Stimulated activated CD8-positive, alpha-beta memory T cell treated with anti-CD3 and anti-CD28 coated beads, Interleukin-2, amount 100 ng/mL, for 48 hours (primary cell): ENCODE results near the gene HIVEP1.

Source experiments
- DNase-seq, 2 donors: peaks; one replicate each; pipeline ENCODE4 v3.0.0-alpha.2; 2020; ENCODE audit warnings: low read depth in 2 of 2

The HIVEP1 gene

DNA sequence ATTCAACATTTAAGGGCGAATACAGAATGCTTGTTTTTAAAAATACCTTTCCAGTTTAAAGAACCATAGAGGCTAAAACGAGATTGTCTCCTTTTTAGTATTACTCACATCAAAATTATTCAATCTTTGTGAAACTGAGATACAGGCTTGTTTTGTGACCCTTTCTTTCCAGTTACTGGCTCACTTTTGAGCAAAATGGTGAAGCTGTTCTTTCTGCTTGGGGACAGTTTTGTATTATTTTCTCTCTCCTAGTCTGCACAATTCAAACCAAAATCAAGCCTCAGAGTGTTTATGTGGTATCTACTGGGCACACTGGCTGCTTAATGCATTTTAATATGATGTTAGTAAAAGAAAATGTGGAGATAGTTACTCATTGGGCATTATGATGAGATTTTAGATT lies 36.5 kb downstream of the HIVEP1 start:
- no peak for DNase-seq

DNA sequence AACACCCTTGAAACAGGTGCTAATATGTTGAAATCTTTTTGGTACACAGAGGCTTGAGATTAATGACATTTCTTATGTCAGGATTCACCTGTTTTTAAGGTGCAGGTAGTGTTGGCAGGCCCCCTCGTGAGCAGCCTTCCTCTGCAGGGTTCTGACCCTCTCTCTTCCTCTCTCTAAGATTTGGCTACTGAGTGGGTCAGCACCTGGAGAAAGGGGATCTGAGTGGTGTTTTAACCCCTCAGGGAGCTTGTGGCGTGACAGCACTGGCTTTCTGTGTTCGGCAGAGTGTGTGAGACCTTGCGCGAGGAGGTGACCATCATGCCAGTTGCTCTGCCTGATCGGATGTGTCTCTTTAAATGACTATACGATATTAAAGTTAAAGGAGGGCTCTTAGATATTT lies 37.1 kb downstream of the HIVEP1 start:
- no peak for DNase-seq

- DNase-seq, result no peak
These were observed 39.8 kb downstream of the HIVEP1 start for GRCh38 chr6:12051861-12052368.

DNA sequence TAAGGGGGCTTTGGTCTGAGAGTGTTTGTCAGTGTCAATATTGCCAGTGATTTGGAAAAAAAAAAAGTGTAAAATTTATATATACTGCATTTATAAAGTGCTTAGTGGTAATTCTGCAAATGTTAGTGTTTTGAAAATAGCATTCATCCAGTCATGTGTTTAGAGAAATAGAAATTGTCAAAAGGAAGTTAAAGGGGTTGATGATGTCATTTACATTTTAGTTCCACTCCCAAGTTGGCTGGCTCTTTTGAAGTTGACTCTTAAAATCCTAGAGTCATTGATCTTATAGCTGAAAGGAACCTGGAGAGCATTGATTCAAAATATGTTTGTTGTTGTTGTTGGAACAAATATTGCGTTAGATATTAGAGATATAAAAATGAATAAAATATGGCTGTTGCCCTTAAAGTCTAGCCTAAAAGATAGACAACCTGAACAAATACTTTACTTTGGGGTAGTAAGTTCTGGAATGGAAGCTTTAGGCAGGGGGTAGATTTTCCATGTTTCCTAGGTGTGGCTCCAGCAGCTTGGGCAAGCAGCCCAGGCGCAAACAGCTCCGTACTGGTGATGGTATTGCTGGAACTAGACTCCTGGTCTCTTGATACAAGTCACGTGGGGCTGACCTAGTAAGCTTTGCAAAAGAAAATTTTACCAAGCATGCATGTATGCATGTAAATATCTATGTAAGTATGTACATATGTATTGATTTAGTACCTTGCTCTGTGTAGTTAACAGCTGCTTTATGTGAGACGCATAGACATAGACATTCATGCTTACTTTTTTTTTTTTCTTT lies 46.3 kb downstream of the HIVEP1 start:
- no peak for DNase-seq

- DNase-seq, result peak; percentile 55 to 60
These were observed 48.9 kb downstream of the HIVEP1 start for GRCh38 chr6:12060780-12061609.

DNA sequence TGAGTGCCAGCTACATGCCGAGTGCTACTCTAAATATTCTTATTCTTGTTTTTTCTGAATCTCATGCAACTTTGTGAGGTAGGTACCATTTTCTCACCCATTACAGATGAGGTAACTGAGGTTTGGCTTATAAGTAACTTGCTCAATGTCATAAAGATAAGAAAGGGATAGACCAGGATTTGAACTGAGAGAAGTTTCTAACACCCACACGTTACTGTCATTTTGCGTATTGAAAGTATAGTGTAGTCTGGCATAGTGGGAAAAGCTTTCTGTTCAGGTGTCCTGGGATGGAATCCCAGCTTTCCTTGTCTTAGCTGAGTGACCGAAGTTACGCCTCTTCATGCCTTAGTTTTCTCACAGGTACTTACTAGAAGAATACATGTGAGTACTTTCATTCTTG lies 50.5 kb downstream of the HIVEP1 start:
- no peak for DNase-seq

DNA sequence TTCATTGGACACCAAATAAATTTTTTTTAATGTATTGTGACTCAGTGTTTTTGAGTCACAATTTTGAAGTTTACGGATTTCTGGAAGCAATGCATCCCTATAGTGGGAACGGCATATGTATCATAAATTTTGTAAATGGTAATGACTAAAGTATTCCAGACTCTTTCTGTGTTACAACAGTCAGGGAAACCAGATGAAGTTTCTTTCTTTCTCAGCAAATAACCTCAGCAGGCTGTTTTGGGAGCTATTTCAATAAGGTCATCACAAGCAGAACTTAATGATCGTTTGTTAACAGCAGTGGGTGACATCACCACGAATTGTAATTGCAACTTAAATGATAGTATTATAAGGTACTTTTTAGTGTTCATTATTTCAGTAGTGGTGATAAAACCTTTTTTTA lies 52.0 kb downstream of the HIVEP1 start:
- DNase-seq, result no peak

GRCh38 chr6:12064538-12065071 lies 52.5 kb downstream of the HIVEP1 start:
- DNase-seq, result no peak

GRCh38 chr6:12065321-12066140 lies 53.4 kb downstream of the HIVEP1 start:
- no peak for DNase-seq

DNA sequence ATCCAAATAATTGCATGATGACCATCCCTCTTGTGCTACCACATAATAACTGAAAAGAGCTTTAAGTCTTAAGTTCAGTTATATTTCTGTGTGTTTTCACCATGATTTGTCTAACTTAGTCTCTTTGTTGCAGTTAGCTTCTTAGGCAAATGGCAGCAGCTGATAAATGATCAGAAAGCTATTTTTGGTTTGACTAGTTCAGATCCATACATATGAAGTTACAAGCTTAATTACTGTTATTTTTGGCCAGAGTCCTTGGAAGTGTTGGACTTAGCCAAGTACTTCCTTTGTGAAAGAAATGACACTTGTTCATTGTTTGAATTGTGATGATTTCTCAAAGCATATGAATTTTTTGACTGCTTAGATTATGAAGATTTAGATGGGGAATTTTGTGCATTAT lies 54.2 kb downstream of the HIVEP1 start:
- DNase-seq, result no peak

DNA sequence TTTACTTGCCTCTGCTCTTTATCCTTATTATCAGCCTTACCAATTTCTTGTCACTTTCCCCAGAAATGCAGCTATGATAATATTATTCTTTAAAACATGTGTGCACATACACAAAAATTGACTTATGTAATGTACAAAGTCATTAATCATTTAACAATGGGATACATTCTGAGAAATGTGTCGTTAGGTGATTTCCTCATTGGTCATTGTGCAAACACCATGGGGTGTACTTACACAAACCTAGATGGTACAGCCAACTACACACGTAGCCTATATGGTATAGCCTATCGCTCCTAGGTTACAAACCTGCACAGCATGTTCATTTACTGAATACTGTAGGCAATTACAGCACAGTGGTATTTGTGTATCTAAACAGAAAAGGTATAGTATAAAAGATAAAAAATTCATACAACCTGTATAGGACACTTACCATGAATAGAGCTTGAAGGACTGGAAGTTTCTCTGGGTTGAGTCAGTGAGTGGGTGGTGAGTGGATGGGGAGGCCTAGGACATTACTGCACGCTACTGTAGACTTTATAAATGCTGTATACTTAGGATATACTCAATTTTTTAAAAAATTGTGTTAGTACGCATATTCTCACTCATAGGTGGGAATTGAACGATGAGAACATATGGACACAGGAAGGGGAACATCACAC lies 56.9 kb downstream of the HIVEP1 start:
- no peak for DNase-seq

DNA sequence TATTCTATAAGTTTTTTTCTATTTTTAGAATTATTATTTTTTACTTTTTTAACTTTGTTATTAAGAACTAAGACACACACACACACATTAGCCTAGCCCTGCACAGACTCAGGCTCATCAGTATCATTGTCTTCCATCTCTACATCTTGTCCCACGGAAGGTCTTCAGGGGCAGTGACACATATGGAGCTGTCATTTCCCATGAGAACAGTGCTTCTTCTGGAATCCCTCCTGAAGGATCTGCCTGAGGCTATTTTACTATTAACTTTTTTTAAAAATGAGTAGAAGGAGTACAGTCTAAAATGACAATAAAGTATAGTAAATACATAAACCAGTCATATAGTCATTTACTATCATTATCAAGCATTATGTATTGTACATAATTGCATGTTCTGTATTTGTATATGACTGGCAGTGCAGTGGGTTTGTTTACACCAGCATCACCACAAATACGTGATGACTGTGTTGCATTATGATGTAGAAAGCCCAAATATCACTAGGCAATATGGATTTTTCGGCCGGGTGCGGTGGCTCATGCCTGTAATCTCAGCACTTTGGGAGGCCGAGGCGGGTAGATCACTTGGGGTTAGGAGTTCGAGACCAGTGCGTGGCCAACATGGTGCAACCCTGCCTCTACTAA lies 57.9 kb downstream of the HIVEP1 start:
- no peak for DNase-seq

DNA sequence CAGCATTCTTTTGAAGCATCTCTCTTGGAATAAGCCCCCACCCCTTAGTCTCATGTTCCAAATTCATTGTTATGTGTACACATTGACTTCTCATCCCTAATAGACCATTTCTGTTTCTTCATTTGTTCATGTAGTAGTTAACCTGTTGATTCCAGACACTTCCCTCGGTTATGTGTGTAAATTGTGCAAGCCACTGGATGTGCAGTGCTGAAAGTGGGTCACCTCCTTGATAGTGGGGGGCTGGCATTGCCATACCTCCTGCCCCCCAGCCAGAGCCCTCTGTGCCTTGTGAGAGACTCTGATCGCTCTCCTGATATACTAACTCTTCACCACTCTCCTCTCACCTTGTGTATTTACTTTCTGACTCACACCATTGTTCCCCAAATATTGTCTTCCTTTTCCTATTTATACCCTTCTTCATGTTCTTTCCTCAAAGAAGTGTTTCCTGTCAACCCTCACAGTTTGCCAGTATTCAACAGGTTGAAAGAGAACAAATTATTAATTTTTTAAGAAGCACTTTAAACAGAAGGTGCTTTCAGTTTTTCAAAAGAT lies 59.0 kb downstream of the HIVEP1 start:
- no peak for DNase-seq

- no peak for DNase-seq
These were observed 63.0 kb downstream of the HIVEP1 start for GRCh38 chr6:12075067-12075563.

- DNase-seq, result no peak
These were observed 65.1 kb downstream of the HIVEP1 start for GRCh38 chr6:12077021-12077710.

DNA sequence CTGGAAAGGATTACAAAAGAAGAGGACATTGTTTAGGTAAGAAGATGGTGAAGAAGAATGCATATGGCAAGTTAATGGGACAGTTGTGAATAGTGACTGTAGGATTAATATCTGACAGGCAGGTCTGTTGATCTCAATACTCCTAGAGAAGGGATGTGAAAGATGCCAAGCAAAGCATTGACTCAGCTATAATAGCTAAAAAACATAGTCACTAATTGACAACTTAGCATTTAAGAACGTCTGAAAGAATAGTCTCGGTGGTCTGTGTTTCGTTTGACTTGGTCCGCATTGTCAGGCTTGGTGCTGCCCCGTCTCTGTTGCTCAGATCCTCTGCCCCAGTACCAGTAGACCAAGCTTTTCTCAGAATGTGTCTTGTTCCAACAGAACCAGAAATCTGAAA lies 65.9 kb downstream of the HIVEP1 start:
- no peak for DNase-seq

- DNase-seq, result no peak
These were observed 69.7 kb downstream of the HIVEP1 start for GRCh38 chr6:12081771-12082170.

GRCh38 chr6:12082368-12082767 lies 70.3 kb downstream of the HIVEP1 start:
- DNase-seq, result no peak

GRCh38 chr6:12083302-12083701 lies 71.2 kb downstream of the HIVEP1 start:
- no peak for DNase-seq

GRCh38 chr6:12083763-12084162 lies 71.7 kb downstream of the HIVEP1 start:
- no peak for DNase-seq
